SK-N-SH treated with all-trans-retinoic acid at 6 μM for 48 hours (cell line): ENCODE data around the gene LENEP.
"Not testable (repeated sequence)": the region's sequence is repeated elsewhere in the genome, so short reads cannot be mapped to it uniquely, and the experiment has no call there.

Experiments used
- ATAC-seq: fragments of 200-7000 bp; cut with Tn5 transposase; 3 replicates; pipeline ENCODE4 v1.9.1; 2020; ENCODE audit warnings: mild to moderate bottlenecking, moderate library complexity
- ARNTL ChIP-seq: fragments of 450-650 bp; formaldehyde crosslinking; IDR thresholded peaks from 2 replicates; pipeline ENCODE4 v1.5.0; 2020; ENCODE audit warnings: low read depth, mild to moderate bottlenecking, moderate library complexity, borderline replicate concordance
- CSDC2 ChIP-seq: fragments of 250-450 bp; sonication (Bioruptor Pico); IDR thresholded peaks from 2 replicates; pipeline ENCODE4 v1.5.0; 2020; ENCODE audit warnings: mild to moderate bottlenecking, moderate library complexity
- GLIS3 ChIP-seq: fragments of 250-450 bp; sonication (Bioruptor Pico); IDR thresholded peaks from 2 replicates; pipeline ENCODE4 v1.5.0; 2020; ENCODE audit warnings: mild to moderate bottlenecking, moderate library complexity
- OSR1 ChIP-seq: fragments of 250-450 bp; sonication (Bioruptor Pico); IDR thresholded peaks from 2 replicates; pipeline ENCODE4 v1.8.0; 2022; ENCODE audit warnings: moderate library complexity, mild to moderate bottlenecking, inconsistent platforms
- PPARA ChIP-seq: fragments of 250-450 bp; sonication (Bioruptor Pico); IDR thresholded peaks from 2 replicates; pipeline ENCODE4 v1.5.0; 2020; ENCODE audit warnings: mild to moderate bottlenecking, borderline replicate concordance
- SNAI2 ChIP-seq: fragments of 250-450 bp; sonication (Bioruptor Pico); IDR thresholded peaks from 2 replicates; pipeline ENCODE4 v1.5.0; 2020; ENCODE audit warnings: mild to moderate bottlenecking, moderate library complexity
- TCF4 ChIP-seq: fragments of 250-450 bp; sonication (Bioruptor Pico); IDR thresholded peaks from 2 replicates; pipeline ENCODE4 v1.8.0; 2021; ENCODE audit warnings: mild to moderate bottlenecking, moderate library complexity, borderline replicate concordance
- ZC3H10 ChIP-seq: fragments of 250-450 bp; sonication (Bioruptor Pico); IDR thresholded peaks from 2 replicates; pipeline ENCODE4 v1.5.1; 2021; ENCODE audit warnings: mild to moderate bottlenecking, moderate library complexity
- ZFP3 ChIP-seq: fragments of 250-450 bp; sonication (Bioruptor Pico); IDR thresholded peaks from 2 replicates; pipeline ENCODE4 v1.5.0; 2020; ENCODE audit warnings: mild to moderate bottlenecking, moderate library complexity
- ZFP30 ChIP-seq: fragments of 450-650 bp; formaldehyde crosslinking; IDR thresholded peaks from 2 replicates; pipeline ENCODE4 v1.5.0; 2022; ENCODE audit warnings: mild to moderate bottlenecking, moderate library complexity
- ZNF70 ChIP-seq: fragments of 450-650 bp; formaldehyde crosslinking; IDR thresholded peaks from 2 replicates; pipeline ENCODE4 v1.5.0; 2020; ENCODE audit warnings: mild to moderate bottlenecking, moderate library complexity
- ZNF8 ChIP-seq: fragments of 450-650 bp; formaldehyde crosslinking; IDR thresholded peaks from 2 replicates; pipeline ENCODE4 v1.5.0; 2020; ENCODE audit warnings: mild to moderate bottlenecking, moderate library complexity
- TF ChIP-seq, protein P1 (sequence below): fragments of 250-450 bp; sonication (Bioruptor Pico); IDR thresholded peaks from 2 replicates; pipeline ENCODE4 v1.8.0; 2021; ENCODE audit warnings: low read depth, mild to moderate bottlenecking, moderate library complexity, borderline replicate concordance
- TF ChIP-seq, protein P2 (sequence below): fragments of 250-450 bp; sonication (Bioruptor Pico); IDR thresholded peaks from 2 replicates; pipeline ENCODE4 v1.8.0; 2020; ENCODE audit warnings: mild to moderate bottlenecking, moderate library complexity, borderline replicate concordance
- TF ChIP-seq, protein P3 (sequence below): fragments of 250-450 bp; sonication (Bioruptor Pico); IDR thresholded peaks from 2 replicates; pipeline ENCODE4 v1.5.1; 2020; ENCODE audit warnings: low read depth, mild to moderate bottlenecking, moderate library complexity
- TF ChIP-seq, protein P4 (sequence below): fragments of 250-450 bp; sonication (Bioruptor Pico); IDR thresholded peaks from 2 replicates; pipeline ENCODE4 v1.5.0; 2020; ENCODE audit warnings: mild to moderate bottlenecking, moderate library complexity

The LENEP gene

DNA sequence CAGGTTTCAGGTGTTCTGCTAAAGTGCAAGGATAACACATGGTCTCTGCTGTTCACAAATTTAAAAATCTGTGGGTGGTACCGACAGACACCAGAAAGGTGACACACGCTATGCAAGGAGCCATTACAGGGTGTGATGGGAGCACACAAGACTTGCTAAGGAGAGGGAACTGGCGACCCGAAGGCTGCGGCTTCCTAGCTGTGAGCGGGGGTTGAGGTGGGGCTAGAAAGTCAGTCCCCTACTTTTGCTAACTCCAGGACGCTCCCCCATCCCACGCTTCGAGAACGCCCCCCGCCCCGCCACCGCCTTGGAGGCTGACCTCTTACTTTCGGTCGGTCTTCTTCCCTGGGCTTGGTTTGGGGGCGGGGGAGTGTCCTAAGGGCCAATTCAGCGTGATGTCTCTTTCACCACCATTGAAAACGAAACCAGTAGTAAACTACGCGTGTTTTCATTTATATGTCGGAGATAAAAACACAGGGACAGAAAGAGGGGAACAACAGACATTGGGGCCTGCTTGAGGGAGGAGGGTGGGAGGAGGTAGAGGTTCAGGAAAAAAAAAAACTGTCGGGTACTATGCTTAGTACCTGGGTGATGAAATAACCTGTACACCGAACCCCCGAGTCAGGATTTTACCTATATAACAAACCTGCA is 17.9 kb upstream of the LENEP start:
- TF ChIP-seq, protein P1, sequence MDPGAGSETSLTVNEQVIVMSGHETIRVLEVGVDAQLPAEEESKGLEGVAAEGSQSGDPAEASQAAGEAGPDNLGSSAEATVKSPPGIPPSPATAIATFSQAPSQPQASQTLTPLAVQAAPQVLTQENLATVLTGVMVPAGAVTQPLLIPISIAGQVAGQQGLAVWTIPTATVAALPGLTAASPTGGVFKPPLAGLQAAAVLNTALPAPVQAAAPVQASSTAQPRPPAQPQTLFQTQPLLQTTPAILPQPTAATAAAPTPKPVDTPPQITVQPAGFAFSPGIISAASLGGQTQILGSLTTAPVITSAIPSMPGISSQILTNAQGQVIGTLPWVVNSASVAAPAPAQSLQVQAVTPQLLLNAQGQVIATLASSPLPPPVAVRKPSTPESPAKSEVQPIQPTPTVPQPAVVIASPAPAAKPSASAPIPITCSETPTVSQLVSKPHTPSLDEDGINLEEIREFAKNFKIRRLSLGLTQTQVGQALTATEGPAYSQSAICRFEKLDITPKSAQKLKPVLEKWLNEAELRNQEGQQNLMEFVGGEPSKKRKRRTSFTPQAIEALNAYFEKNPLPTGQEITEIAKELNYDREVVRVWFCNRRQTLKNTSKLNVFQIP (CRISPR knock-in tag): no peak
- no peak for TF ChIP-seq TCF4
- TF ChIP-seq ARNTL (CRISPR knock-in tag): no peak
- TF ChIP-seq, protein P2, sequence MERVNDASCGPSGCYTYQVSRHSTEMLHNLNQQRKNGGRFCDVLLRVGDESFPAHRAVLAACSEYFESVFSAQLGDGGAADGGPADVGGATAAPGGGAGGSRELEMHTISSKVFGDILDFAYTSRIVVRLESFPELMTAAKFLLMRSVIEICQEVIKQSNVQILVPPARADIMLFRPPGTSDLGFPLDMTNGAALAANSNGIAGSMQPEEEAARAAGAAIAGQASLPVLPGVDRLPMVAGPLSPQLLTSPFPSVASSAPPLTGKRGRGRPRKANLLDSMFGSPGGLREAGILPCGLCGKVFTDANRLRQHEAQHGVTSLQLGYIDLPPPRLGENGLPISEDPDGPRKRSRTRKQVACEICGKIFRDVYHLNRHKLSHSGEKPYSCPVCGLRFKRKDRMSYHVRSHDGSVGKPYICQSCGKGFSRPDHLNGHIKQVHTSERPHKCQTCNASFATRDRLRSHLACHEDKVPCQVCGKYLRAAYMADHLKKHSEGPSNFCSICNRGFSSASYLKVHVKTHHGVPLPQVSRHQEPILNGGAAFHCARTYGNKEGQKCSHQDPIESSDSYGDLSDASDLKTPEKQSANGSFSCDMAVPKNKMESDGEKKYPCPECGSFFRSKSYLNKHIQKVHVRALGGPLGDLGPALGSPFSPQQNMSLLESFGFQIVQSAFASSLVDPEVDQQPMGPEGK: no peak
- TF ChIP-seq, protein P3, sequence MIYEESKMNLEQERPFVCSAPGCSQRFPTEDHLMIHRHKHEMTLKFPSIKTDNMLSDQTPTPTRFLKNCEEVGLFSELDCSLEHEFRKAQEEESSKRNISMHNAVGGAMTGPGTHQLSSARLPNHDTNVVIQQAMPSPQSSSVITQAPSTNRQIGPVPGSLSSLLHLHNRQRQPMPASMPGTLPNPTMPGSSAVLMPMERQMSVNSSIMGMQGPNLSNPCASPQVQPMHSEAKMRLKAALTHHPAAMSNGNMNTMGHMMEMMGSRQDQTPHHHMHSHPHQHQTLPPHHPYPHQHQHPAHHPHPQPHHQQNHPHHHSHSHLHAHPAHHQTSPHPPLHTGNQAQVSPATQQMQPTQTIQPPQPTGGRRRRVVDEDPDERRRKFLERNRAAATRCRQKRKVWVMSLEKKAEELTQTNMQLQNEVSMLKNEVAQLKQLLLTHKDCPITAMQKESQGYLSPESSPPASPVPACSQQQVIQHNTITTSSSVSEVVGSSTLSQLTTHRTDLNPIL: no peak
- TF ChIP-seq ZFP30 (CRISPR knock-in tag): no peak
- no peak for TF ChIP-seq GLIS3 (CRISPR knock-in tag)
- TF ChIP-seq, protein P4, sequence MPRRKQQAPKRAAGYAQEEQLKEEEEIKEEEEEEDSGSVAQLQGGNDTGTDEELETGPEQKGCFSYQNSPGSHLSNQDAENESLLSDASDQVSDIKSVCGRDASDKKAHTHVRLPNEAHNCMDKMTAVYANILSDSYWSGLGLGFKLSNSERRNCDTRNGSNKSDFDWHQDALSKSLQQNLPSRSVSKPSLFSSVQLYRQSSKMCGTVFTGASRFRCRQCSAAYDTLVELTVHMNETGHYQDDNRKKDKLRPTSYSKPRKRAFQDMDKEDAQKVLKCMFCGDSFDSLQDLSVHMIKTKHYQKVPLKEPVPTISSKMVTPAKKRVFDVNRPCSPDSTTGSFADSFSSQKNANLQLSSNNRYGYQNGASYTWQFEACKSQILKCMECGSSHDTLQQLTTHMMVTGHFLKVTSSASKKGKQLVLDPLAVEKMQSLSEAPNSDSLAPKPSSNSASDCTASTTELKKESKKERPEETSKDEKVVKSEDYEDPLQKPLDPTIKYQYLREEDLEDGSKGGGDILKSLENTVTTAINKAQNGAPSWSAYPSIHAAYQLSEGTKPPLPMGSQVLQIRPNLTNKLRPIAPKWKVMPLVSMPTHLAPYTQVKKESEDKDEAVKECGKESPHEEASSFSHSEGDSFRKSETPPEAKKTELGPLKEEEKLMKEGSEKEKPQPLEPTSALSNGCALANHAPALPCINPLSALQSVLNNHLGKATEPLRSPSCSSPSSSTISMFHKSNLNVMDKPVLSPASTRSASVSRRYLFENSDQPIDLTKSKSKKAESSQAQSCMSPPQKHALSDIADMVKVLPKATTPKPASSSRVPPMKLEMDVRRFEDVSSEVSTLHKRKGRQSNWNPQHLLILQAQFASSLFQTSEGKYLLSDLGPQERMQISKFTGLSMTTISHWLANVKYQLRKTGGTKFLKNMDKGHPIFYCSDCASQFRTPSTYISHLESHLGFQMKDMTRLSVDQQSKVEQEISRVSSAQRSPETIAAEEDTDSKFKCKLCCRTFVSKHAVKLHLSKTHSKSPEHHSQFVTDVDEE (CRISPR knock-in tag): no peak
- no peak for TF ChIP-seq SNAI2 (CRISPR knock-in tag)
- TF ChIP-seq, all 23 proteins: peak for 0
- ATAC-seq: no peak

DNA sequence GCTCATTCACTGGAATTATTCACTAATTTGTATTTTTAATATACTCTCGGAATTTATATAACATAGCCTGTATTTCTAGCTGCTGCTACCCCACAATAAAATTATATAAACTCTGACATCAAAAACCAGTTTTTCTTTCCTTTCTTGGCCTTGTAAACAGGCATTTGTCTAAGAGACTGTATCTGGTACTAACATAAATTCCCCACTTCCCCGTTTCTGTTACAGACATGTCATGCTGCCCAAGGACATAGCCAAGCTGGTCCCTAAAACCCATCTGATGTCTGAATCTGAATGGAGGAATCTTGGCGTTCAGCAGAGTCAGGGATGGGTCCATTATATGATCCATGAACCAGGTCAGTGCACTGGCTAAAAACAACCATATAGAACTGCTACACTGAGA is 15.6 kb upstream of the LENEP start:
- ATAC-seq: not testable (repeated sequence)

DNA sequence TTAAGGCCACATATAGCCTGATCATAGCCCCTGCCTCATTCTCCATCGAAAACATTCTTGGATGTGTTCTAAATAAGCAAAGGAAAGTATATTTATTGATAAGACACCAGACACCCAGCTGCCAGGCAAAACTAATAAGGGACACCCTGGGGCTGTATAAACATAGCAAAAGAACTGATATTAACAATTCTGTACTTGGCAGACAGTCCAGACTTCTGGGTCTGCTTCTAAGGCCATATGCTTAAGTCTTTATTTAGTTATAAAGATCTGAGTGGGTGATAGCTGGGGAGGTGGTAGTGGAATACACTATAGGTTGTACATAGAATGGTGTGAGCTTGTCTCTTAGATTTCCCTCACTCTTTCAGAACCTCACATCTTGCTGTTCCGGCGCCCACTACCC is 15.0 kb upstream of the LENEP start:
- TF ChIP-seq, protein P3: no peak
- TF ChIP-seq ZNF70 (CRISPR knock-in tag) (no peak), TCF4 (peak; percentile 98; the same call in 1 of the 2 replicates), OSR1 (no peak), ARNTL (CRISPR knock-in tag) (no peak), ZFP3 (CRISPR knock-in tag) (no peak)
- TF ChIP-seq, protein P4 (CRISPR knock-in tag): peak; percentile 71; the same call in 1 of the 2 replicates
- TF ChIP-seq, all 23 proteins: peak for 2
- ATAC-seq: no peak

DNA sequence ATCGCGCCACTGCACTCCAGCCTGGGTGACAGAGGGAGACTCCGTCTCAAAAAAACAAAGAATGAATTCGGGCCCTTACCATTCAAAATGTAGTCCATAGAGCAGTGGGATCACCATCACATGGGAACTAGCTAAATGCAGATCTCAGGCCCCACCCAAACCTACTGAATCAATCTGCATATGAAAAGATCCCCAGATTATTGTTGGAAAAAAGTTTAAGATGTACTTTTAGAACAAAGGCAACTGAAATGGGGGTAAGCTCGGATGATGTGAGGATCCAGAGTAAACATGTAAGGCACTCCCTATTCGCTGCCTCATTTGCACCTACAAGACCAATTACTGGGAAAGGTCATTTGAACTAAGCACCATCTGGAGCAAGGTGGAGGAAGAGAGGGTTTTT is 11.0 kb upstream of the LENEP start:
- ATAC-seq: no peak

More for the DNA sequence above, 11.0 kb upstream of the LENEP start:
- TF ChIP-seq ZNF70 (CRISPR knock-in tag) (no peak), CSDC2 (CRISPR knock-in tag) (no peak), PPARA (CRISPR knock-in tag) (no peak), ZNF8 (CRISPR knock-in tag) (no peak), ZC3H10 (no peak), GLIS3 (CRISPR knock-in tag) (no peak)
- TF ChIP-seq, all 23 proteins: peak for 0
